H1 (cell line): ENCODE data around the gene SLC66A3. TPM values are rescaled to one million over a fixed set of nuclear protein-coding genes. Genes with fewer than 3 reads are reported as not detected.

Experiments used
- HDAC2 ChIP-seq, 2 experiments: fragments of 300-600 bp in 1 of 2; sonication (generic) in 1 of 2; IDR thresholded peaks; 2 replicates each; pipeline ENCODE4 v1.6.1; 2011 to 2012; ENCODE audit warnings: low read depth in 2 of 2, low read length in 2 of 2, mild to moderate bottlenecking in 2 of 2, moderate library complexity in 2 of 2, borderline replicate concordance in 1 of 2, inconsistent platforms in 1 of 2
- KDM1A ChIP-seq: fragments of 200-600, 300-600 bp; sonication (generic); IDR thresholded peaks from 2 replicates; pipeline ENCODE4 v1.7.1; 2016; ENCODE audit warnings: mild to moderate bottlenecking, low read length, borderline replicate concordance
- PHF8 ChIP-seq: fragments of 200-600 bp; sonication (generic); conservative IDR thresholded peaks from 2 replicates; pipeline ENCODE4 v1.7.1; 2012; ENCODE audit warnings: low read depth, mild to moderate bottlenecking, inconsistent platforms, low read length, moderate library complexity
- TAF7 ChIP-seq: optimal IDR thresholded peaks from 2 replicates; pipeline ENCODE3; 2011; ENCODE audit warnings: low read depth, mild to moderate bottlenecking, inconsistent platforms, low read length, moderate library complexity, borderline replicate concordance
- TCF12 ChIP-seq: IDR thresholded peaks from 2 replicates; pipeline ENCODE4 v1.6.1; 2011; ENCODE audit warnings: low read depth, mild to moderate bottlenecking, low read length
- polyA plus RNA-seq, 7 experiments: library from polyadenylated mRNA; depleted of rRNA in 3 of 7; stranded (reverse) in 5 of 7; unstranded in 2 of 7; fragments of >200 nt in 5 of 7; fragments of 200-250 nt in 2 of 7; gene quantifications; 1 replicate in 5 of 7; 2 replicates in 1 of 7; 4 replicates in 1 of 7; pipeline versions ENCODE4 v1.2.1 to v1.2.3, GENCODE V29; 2011 to 2013; ENCODE audit warnings: missing spikeins in 2 of 7, mixed read lengths in 2 of 7
- total RNA-seq: library from RNA; stranded (reverse); fragmentation: NEBNext Ultra II Directional; extraction: Animal tissue kit (Norgen Biotek cat#: 25700); gene quantifications from 2 replicates; pipeline ENCODE4 v1.2.1, GENCODE V29; 2021

Gene SLC66A3
- total and polyA plus RNA-seq, 2 of the 8 experiments (the other 6 are each of a cell fraction or from before 2014, with no cell fraction given), result 8.7 to 27.8 TPM

GRCh38 chr2:11213090-11213638 is 57.9 kb downstream of the SLC66A3 start (continued):
- no peak for TF ChIP-seq HDAC2 (IDR thresholded peaks at IDR 0.05; ENCODE audit: borderline replicate concordance in 1 of 2, low read depth in 2 of 2, low read length in 2 of 2)
- TF ChIP-seq KDM1A, result no peak
- no peak for TF ChIP-seq PHF8
- TF ChIP-seq TAF7, result no peak
- no peak for TF ChIP-seq TCF12
